Hepatocyte (in vitro differentiated cells): ENCODE measurements around the gene CPNE1. TPM values are rescaled to one million over a fixed set of nuclear protein-coding genes. Genes with fewer than 3 reads are reported as not detected.

Source experiments
- DNase-seq: peaks from one replicate; pipeline ENCODE4 v3.0.0-alpha.2; 2016; ENCODE audit warnings: low spot score
- H2AFZ ChIP-seq: fragments of 200-600 bp; sonication (generic); 2 replicates; pipeline ENCODE4 v1.6.0; 2016; ENCODE audit warnings: antibody characterized with exemption, mild to moderate bottlenecking
- H3K27ac ChIP-seq: fragments of 200-600 bp; sonication (generic); 2 replicates; pipeline ENCODE4 v1.5.1; 2016; ENCODE audit warnings: mild to moderate bottlenecking
- H3K27me3 ChIP-seq: fragments of 200-600 bp; sonication (generic); 2 replicates; pipeline ENCODE4 v1.6.1; 2016
- H3K36me3 ChIP-seq: fragments of 200-600 bp; sonication (generic); replicated peaks from 2 replicates; pipeline ENCODE4 v1.5.1; 2016; ENCODE audit warnings: low read depth; ENCODE audit not compliant: insufficient read depth
- H3K4me1 ChIP-seq: fragments of 200-600 bp; sonication (generic); 2 replicates; pipeline ENCODE4 v1.5.1; 2016; ENCODE audit warnings: mild to moderate bottlenecking, moderate library complexity; ENCODE audit not compliant: insufficient read depth
- H3K4me2 ChIP-seq: fragments of 200-600 bp; sonication (generic); 2 replicates; pipeline ENCODE4 v1.6.0; 2016
- H3K4me3 ChIP-seq: fragments of 200-600 bp; sonication (generic); 2 replicates; pipeline ENCODE4 v1.5.1; 2016; ENCODE audit warnings: mild to moderate bottlenecking
- H3K79me2 ChIP-seq: fragments of 200-600 bp; sonication (generic); 2 replicates; pipeline ENCODE4 v1.6.0; 2017; ENCODE audit warnings: mild to moderate bottlenecking
- H3K9me2 ChIP-seq: fragments of 200-600 bp; sonication (generic); replicated peaks from 2 replicates; pipeline ENCODE4 v1.6.0; 2017; ENCODE audit warnings: mild to moderate bottlenecking; ENCODE audit not compliant: insufficient read depth
- H3K9me3 ChIP-seq: fragments of 200-600 bp; sonication (generic); 2 replicates; pipeline ENCODE4 v1.5.1; 2016; ENCODE audit warnings: low read depth, mild to moderate bottlenecking
- H4K20me1 ChIP-seq: fragments of 200-600 bp; sonication (generic); 2 replicates; pipeline ENCODE4 v1.6.0; 2016; ENCODE audit warnings: mild to moderate bottlenecking; ENCODE audit not compliant: insufficient read depth, poor library complexity, severe bottlenecking
- CTCF ChIP-seq: fragments of 200-600 bp; sonication (generic); IDR thresholded peaks from 2 replicates; pipeline ENCODE4 v1.5.1; 2016; ENCODE audit warnings: antibody characterized with exemption, mild to moderate bottlenecking; ENCODE audit not compliant: poor library complexity
- EZH2 ChIP-seq: fragments of 200-600 bp; sonication (generic); IDR thresholded peaks from 2 replicates; pipeline ENCODE4 v1.6.1; 2016; ENCODE audit warnings: antibody characterized with exemption, mild to moderate bottlenecking, borderline replicate concordance
- EZH2phosphoT487 ChIP-seq: fragments of 200-600 bp; sonication (generic); IDR thresholded peaks from one replicate; pipeline ENCODE4 v1.6.1; 2018; ENCODE audit warnings: antibody characterized with exemption, mild to moderate bottlenecking, low read depth, moderate library complexity; ENCODE audit not compliant: unreplicated experiment, severe bottlenecking
- WGBS: methylation state at CpG from one replicate; pipeline ENCODE4 v1.1.6; 2016; ENCODE audit warnings: low lambda C conversion rate; ENCODE audit errors: missing lambda C conversion rate; 5-methylcytosine and 5-hydroxymethylcytosine counted together
- polyA plus RNA-seq: library from polyadenylated mRNA; unstranded; fragments of >200 nt; fragmentation: Nextera tagmentation; extraction: Ambion mirVana; gene quantifications from 2 replicates; pipeline ENCODE4 v1.2.1, GENCODE V29; 2016
- total RNA-seq: library from RNA; depleted of rRNA; stranded (reverse); fragments of >200 nt; gene quantifications from 2 replicates; pipeline ENCODE4 v1.2.3, GENCODE V29; 2014

The CPNE1 gene
- total and polyA plus RNA-seq, 2 experiments from 2014 or later: 68.9 to 93.4 TPM

- H2AFZ ChIP-seq: no peak overlapping the region
- no peaks in the 10 kb centered on the region for H3K9me2 ChIP-seq
- no peak overlapping the region for H3K4me3 ChIP-seq
- H4K20me1 ChIP-seq: peaks cover 54% of the 10 kb centered on the region
- no peaks in the 10 kb centered on the region for H3K36me3 ChIP-seq
- H3K4me2 ChIP-seq: no peak overlapping the region
- H3K9me3 ChIP-seq: no peaks in the 10 kb centered on the region
- H3K4me1 ChIP-seq: no peaks in the 10 kb centered on the region
- H3K27ac ChIP-seq: no peak overlapping the region
- TF ChIP-seq CTCF (no peak), EZH2phosphoT487 (no peak)
- WGBS: 96% methylated on average over 7 of the region's 7 CpGs
- no peak for DNase-seq
- peaks cover 98% of the 10 kb centered on the region for H3K79me2 ChIP-seq
- no peaks in the 10 kb centered on the region for H3K27me3 ChIP-seq
These were observed 21.7 kb downstream of the CPNE1 start for GRCh38 chr20:35643045-35643444.

DNA sequence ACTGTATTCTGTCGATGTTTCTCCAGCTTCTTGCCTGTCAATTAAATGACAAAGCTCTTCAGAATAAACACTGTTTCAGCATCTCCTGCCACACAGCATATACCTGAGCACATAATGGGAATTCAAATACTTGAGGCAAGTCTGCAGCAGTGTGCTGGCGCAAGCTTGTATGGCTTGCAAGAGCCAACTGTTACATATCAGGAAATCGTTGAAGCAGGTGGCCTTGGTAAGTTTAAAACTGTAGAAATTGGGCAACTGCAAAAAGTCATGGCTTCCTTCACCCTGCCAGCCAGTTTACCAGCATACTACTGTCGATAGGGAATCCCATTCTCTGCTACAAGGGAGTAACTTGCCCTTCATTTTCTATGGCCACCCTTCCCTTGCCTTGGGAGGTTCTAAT, 23.0 kb downstream of the CPNE1 start:
- no peaks in the 10 kb centered on the region for H3K9me2 ChIP-seq
- peaks cover 55% of the 10 kb centered on the region for H4K20me1 ChIP-seq
- H3K4me3 ChIP-seq: no peak overlapping the region
- no peaks in the 10 kb centered on the region for H3K36me3 ChIP-seq
- no peaks in the 10 kb centered on the region for H3K9me3 ChIP-seq
- no peak overlapping the region for H3K4me2 ChIP-seq
- 90% methylated on average over 4 of the region's 4 CpGs for WGBS
- no peak for DNase-seq
- no peak overlapping the region for H2AFZ ChIP-seq
- no peaks in the 10 kb centered on the region for H3K4me1 ChIP-seq
- H3K27me3 ChIP-seq: no peaks in the 10 kb centered on the region
- H3K27ac ChIP-seq: no peak overlapping the region
- H3K79me2 ChIP-seq: peaks cover 98% of the 10 kb centered on the region
- TF ChIP-seq EZH2phosphoT487 (no peak), EZH2 (no peak), CTCF (no peak)

GRCh38 chr20:35640724-35641123, 24.0 kb downstream of the CPNE1 start:
- H3K9me2 ChIP-seq: no peaks in the 10 kb centered on the region
- peaks cover 56% of the 10 kb centered on the region for H4K20me1 ChIP-seq
- no peak overlapping the region for H3K4me3 ChIP-seq
- no peaks in the 10 kb centered on the region for H3K36me3 ChIP-seq
- H3K27me3 ChIP-seq: no peaks in the 10 kb centered on the region
- peaks cover 98% of the 10 kb centered on the region for H3K79me2 ChIP-seq
- H3K4me2 ChIP-seq: no peak overlapping the region
- TF ChIP-seq EZH2phosphoT487 (no peak), CTCF (no peak), EZH2 (no peak)
- H2AFZ ChIP-seq: no peak overlapping the region
- H3K4me1 ChIP-seq: peaks cover 8% of the 10 kb centered on the region
- no peak for DNase-seq
- WGBS: 91% methylated on average over 3 of the region's 3 CpGs
- H3K9me3 ChIP-seq: no peaks in the 10 kb centered on the region
- H3K27ac ChIP-seq: no peak overlapping the region

DNA sequence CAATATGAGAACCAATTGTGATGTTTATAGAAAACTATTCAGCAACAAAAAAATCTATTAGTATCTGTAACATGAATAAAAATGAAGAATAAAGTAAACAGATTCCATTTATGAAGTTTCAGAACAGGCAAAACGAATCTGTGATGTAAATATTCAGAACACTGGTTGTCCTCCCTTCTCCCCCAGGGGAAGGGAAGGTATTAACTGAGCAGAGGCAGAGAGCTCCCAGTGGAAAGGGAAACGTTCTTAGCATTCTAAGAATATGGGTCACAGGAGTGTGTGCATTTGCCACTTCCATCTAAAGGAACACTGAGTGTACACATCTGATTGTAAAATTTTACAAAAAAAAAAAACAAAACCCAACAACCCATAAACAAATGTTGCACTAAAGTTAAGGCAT, 25.9 kb downstream of the CPNE1 start:
- H4K20me1 ChIP-seq: peaks cover 56% of the 10 kb centered on the region
- TF ChIP-seq EZH2phosphoT487 (no peak), CTCF (no peak), EZH2 (no peak)
- H3K4me1 ChIP-seq: peaks cover 8% of the 10 kb centered on the region
- no peaks in the 10 kb centered on the region for H3K27me3 ChIP-seq
- no peak overlapping the region for H3K4me3 ChIP-seq
- no peak overlapping the region for H2AFZ ChIP-seq
- no peak overlapping the region for H3K27ac ChIP-seq
- no peaks in the 10 kb centered on the region for H3K9me2 ChIP-seq
- no peak for DNase-seq
- H3K79me2 ChIP-seq: peaks cover 95% of the 10 kb centered on the region
- H3K36me3 ChIP-seq: no peaks in the 10 kb centered on the region
- H3K4me2 ChIP-seq: peak overlapping the region; percentile 37
- H3K9me3 ChIP-seq: no peaks in the 10 kb centered on the region
- WGBS: 59% methylated on average over 2 of the region's 2 CpGs
